Lower leg skin (tissue), 3 donors: ENCODE data around the gene HSD3B1.

Source experiments
- CTCF ChIP-seq, 3 donors: fragments of 450-650 bp; IDR thresholded peaks; one replicate each; pipeline ENCODE4 v1.5.1; 2016; ENCODE audit warnings: antibody characterized with exemption in 3 of 3, mild to moderate bottlenecking in 3 of 3, moderate library complexity in 2 of 3
- POLR2A ChIP-seq, 2 donors: fragments of 450-650 bp; IDR thresholded peaks; one replicate each; pipeline ENCODE4 v1.6.1; 2016 to 2017; ENCODE audit warnings: antibody characterized with exemption in 2 of 2, mild to moderate bottlenecking in 1 of 2, moderate library complexity in 1 of 2

GRCh38 chr1:119546641-119547040 lies 39.6 kb downstream of the HSD3B1 start:
- TF ChIP-seq CTCF (IDR thresholded peaks at IDR 0.05): no peak
- no peak for TF ChIP-seq POLR2A (IDR thresholded peaks at IDR 0.05)
